ENCODE results near the gene CAMK1D.
A peak's percentile ranks its signal among the peaks of the same experiment; 100 is the strongest.
"Not testable (repeated sequence)": the region's sequence is repeated elsewhere in the genome, so short reads cannot be mapped to it uniquely, and the experiment has no call there.

The CAMK1D gene

DNA sequence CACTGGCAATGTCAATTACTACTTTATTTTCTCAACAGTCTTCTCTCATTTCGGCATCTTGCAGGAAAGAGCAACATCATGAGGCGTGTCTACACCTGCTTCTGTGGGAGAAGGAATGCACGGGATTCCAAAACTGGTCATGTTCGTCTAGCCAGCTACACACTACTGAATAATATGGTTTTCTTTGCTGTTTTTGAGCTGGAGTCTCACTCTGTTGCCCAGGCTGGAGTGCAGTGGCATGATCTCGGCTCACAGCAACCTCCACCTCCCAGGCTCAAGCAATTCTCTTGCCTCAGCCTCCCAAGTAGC, 376.2 kb downstream of the CAMK1D start:
- DNase-seq (ENCODE audit: low spot score): not testable (repeated sequence)

DNA sequence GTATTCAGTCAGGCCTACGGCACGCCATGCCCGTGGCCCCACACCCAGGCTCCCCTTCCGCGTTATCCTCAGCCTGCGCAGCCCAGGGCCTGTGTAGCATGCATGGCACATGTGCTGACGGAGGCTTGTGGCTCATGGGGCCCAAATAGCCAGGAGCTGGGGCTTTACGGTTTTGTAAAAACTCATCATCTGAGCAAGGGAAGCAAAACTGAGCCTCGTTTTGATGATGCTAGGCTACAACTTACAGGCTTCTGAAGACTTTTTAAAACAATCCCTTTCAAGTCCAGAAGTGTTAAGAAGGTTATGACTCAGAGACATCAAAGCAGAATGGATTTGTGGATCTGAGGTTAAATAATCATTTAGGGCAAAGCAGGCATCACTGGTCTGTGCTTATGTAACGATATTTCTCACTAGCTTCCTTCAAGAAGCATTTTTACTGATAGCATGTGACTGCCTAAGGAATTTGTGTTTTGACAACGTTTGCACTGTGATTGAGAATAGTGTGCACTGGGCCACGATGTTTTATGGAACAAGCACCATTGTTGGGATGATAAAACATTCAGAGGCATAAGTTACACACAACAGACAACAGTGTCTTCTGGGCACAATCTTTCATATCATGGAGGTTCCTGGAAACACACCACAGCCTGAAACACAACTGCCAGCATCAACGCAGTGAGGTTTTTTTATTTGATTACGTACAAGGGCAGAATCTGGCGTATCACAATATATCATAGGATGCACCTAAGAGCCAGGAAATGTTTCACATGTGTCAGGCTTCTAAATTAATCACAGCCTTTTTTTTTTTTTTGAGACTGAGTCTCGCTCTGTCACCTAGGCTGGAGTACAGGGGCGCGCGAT, 377.9 kb downstream of the CAMK1D start:
- no peak for DNase-seq (ENCODE audit: low spot score)

DNA sequence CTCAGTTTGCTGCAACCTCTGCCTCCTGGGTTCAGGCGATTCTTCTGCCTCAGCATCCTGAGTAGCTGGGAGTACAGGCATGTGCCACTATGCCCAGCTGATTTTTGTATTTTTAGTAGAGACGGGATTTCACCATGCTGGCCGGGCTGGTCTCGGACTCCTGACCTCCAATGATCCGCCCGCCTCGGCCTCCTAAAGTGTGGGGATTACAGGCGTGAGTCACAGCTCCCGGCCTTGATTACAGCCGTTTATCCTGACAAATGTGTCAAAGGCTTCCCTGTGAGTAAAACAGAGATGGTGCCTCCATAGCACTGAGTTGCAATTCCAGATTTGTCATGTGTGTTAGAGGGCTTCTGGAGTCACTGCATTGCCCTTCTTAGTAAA, 378.5 kb downstream of the CAMK1D start:
- DNase-seq (ENCODE audit: low spot score): peak; percentile 60

DNA sequence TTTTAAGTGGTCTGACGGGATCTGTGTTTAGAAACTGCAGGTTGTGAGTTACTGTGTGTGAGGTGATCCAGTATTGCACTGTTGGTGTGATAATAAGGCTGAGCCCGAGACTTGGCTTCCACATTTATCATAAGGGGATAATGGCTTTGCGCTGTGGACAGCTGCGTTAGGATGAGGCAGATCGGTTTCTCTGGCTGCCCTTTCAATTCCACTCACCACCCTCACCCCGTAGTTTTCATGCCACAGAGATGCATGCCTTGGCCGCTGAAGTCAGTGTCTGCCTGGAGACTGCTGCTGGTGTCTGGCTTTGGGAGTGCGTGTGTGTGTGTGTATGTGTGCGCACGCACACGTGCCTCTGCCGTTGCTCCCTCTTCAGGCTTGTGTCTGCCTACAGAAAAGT, 379.1 kb downstream of the CAMK1D start:
- DNase-seq (ENCODE audit: low spot score): no peak

DNA sequence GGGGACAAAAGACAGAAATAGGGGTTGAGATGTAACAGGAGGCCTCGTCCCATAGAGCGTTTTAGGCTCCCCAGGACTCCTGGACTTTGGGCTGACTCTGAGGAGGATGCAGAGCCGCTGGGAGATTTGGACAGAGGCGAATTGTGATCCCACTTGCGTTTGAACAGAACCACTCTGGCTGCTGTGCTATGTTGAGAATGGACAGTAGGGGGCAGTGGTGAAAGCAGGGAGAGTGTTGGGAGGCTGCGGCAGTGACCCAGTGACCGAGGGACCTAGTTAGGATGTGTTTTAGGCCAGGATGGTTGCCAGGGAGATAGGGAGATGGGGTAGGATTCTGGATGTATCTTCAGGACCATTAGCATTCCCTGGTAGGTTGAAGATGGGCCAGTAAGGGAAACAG, 380.5 kb downstream of the CAMK1D start:
- no peak for DNase-seq (ENCODE audit: low spot score)

GRCh38 chr10:12730809-12731519, 381.6 kb downstream of the CAMK1D start:
- DNase-seq (ENCODE audit: low spot score): no peak

- no peak for DNase-seq (ENCODE audit: low spot score)
These were observed 383.9 kb downstream of the CAMK1D start for GRCh38 chr10:12733271-12733670.

- no peak for DNase-seq (ENCODE audit: low spot score)
These were observed 386.6 kb downstream of the CAMK1D start for GRCh38 chr10:12735843-12736462.

DNA sequence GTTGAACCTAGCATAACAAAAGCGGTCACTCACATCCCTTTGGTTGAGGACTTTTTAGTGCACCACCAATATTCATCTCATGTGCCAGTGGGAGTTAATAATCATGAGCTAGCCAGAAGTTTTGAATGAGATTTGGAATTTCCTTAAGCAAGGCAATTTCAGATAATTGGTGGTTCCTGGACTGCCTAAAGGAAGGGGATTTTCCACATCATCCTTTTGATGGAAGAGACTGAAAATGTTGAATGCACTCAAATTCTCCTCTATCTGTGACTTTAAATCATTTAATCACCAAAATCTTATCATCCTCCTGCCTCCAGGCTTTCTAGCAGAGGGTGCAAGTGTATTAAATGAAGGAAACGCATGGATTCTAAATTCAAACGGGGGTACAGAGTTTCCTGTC, 391.5 kb downstream of the CAMK1D start:
- no peak for DNase-seq (ENCODE audit: low spot score)

- DNase-seq (ENCODE audit: low spot score): no peak
These were observed 392.0 kb downstream of the CAMK1D start for GRCh38 chr10:12741360-12741804.

DNA sequence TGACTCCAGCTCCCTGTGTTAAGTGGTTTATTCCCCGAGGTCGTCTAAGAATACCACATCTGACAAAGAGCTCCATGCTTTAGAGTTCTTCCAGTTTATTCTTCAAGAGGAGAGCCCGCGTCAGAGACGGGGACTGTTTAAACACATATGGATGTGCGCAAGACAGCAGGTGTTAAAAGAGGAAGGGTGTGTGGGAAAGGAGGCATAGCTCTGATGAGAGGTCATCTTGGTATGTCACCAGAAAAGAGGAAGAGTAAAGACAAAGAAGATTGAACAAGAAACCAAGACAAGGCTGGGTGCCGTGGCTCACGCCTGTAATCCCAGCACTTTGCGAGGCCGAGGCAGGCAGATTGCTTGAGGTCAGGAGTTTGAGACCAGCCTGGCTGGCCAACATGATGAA, 393.4 kb downstream of the CAMK1D start:
- DNase-seq (ENCODE audit: low spot score): no peak

GRCh38 chr10:12743466-12743865, 394.1 kb downstream of the CAMK1D start:
- not testable (repeated sequence) for DNase-seq (ENCODE audit: low spot score)

- no peak for DNase-seq (ENCODE audit: low spot score)
These were observed 394.6 kb downstream of the CAMK1D start for GRCh38 chr10:12743941-12744340.

DNA sequence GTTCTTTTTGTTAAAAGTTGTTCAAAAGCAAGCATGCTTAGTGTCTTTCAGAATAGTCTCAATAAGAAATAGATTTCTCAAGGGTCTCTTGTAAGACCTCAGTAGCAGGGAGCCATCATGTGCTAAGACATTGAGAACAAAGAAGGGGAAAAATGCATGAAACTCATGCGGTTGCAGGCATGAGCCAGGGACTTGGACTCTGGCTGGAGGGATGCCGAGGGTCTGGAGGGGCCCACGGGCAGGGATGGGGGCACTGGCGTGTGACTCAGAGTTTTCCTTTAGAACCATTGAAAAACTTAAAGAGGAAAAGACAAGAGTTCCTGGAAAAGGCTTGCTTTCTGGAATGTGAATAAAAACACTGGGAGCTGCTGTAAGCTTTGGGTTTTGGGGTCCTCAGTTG, 398.8 kb downstream of the CAMK1D start:
- DNase-seq (ENCODE audit: low spot score): no peak

- no peak for DNase-seq (ENCODE audit: low spot score)
These were observed 400.6 kb downstream of the CAMK1D start for GRCh38 chr10:12749760-12750478.

- DNase-seq (ENCODE audit: low spot score): no peak
These were observed 401.3 kb downstream of the CAMK1D start for GRCh38 chr10:12750526-12751201.

DNA sequence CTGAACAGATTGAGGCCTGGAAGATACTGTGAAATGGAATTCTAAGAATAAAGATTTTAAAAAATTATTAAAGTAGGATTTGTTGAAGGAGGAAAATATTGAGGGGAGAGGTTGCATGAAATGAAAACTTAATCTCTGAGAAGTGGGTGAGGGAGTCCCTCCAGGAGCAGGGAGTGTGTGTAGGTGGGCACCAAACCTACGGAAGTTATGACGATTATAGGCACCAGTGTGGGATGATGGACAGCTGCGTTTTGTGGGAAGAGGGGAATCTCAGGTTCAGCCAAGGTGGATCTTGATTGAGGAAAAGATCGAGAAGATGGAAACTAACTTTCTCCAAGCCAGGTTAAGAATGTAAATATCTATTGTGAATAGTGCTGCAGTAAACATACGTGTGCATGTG, 405.7 kb downstream of the CAMK1D start:
- no peak for DNase-seq (ENCODE audit: low spot score)

DNA sequence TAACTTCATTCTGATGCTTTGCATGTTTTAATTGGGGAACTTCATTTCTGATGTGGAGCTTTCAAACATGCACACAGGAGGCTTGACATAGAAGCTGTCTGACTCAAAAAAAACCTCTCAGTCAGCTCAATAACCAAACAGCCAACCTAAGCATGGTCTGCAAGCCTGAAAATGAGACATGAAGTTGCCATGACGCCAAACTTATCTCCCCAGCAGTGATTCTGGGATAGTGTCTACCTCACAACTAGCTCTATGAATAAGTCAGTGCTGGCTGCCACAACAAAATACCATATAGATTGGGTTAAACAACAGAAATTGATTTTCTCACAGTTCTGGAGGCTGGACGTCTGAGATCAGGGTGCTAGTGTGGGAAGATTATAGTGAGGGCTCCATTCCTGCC, 408.0 kb downstream of the CAMK1D start:
- DNase-seq (ENCODE audit: low spot score): no peak

DNA sequence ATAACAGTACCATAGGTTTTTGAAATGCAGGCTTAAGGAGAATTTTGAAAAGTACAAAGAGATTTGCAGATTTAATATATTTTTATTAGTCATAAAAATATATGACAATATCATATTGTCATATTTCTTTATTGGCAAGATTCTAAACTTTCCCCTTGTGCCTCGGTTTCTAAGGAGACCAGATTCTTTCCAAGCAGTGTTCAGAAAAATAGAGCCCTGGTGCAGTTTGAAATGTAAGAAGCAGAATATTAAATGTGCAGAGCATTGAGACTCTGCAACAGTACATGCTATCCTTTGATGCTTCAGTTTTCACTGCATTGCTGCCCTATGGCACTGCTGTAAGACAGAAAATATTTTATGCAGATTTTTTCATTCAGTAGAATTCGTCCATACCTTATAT, 408.9 kb downstream of the CAMK1D start:
- DNase-seq (ENCODE audit: low spot score): no peak

GRCh38 chr10:12766223-12766622, 416.9 kb downstream of the CAMK1D start:
- DNase-seq (ENCODE audit: low spot score): no peak

DNA sequence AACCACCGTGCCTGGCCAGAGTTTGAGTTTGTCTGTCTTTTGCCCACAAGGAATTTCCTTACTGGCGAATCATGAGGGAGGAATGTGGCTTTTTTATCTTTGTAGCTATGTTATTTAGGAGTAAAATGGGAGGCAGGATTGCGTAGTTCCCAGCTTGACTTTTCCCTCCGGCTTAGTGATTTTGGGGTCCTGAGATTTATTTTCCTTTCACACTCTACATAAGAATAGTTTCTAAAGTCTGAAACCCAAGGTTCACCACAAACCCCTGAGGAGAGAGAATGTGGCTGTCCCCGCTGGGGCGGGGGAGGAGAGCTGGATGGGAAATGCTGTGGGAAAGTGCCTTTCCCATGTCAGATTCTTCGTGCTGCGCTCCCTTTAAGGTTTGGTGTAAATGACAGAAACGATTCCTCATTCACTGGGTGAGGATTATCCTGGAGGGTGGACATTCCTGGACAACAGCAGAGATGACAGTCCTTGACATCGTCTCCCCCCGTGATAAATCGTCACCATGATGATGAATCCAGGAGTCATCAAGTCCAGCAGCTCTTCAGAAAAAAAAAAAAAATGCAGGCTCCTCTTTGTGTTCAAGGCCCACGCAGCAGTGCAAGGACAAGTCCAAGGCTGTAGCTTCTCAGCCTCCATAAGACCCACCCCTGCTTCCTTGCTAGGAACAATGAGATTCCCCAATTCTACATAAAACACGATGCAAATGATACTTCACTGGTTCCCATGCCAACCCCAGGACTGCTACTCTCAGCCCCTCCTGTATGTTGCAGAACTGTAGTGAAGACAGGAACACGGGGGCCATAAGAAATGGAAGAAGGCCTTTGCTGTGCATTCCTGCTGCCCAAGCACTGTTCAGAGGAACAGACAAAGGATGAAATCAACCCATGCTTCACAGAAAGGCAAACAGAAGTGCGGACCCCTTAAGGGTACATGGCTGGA, 419.1 kb downstream of the CAMK1D start:
- DNase-seq (ENCODE audit: low spot score): peak; percentile 34

All from RKO (cell line).